Chondrocyte (in vitro differentiated cells): ENCODE measurements around the gene COBL. TPM values are rescaled to one million over a fixed set of nuclear protein-coding genes. Genes with fewer than 3 reads are reported as not detected.

Experiments
- DNase-seq: peaks from one replicate; pipeline ENCODE4 v3.0.0; 2021; ENCODE audit warnings: mixed read lengths, low spot score
- H3K27ac Mint-ChIP-seq: one replicate; pipeline ENCODE4 v1.8.0; 2021; ENCODE audit warnings: mild to moderate bottlenecking, moderate library complexity, mixed read lengths; ENCODE audit not compliant: unreplicated experiment
- H3K27me3 Mint-ChIP-seq: 2 replicates; pipeline ENCODE4 v1.8.0; 2021; ENCODE audit warnings: low read depth, mixed read lengths
- H3K36me3 Mint-ChIP-seq: 2 replicates; pipeline ENCODE4 v1.8.0; 2021; ENCODE audit warnings: low read depth, mixed read lengths
- H3K4me1 Mint-ChIP-seq: 2 replicates; pipeline ENCODE4 v1.8.0; 2021; ENCODE audit warnings: low read depth, mild to moderate bottlenecking, mixed read lengths
- H3K4me3 Mint-ChIP-seq: one replicate; pipeline ENCODE4 v1.8.0; 2021; ENCODE audit warnings: mild to moderate bottlenecking, moderate library complexity, mixed read lengths; ENCODE audit not compliant: unreplicated experiment
- H3K9me3 Mint-ChIP-seq: 2 replicates; pipeline ENCODE4 v1.8.0; 2021; ENCODE audit warnings: low read depth, mixed read lengths
- CTCF ChIP-seq: fragments of 200-600 bp; sonication (generic); IDR thresholded peaks from 2 replicates; pipeline ENCODE4 v1.5.0; 2021; ENCODE audit warnings: antibody characterized with exemption, mild to moderate bottlenecking, moderate library complexity
- total RNA-seq: library from RNA; stranded (reverse); gene quantifications from 3 replicates; pipeline ENCODE4 v1.2.1, GENCODE V29; 2021

COBL gene
- total RNA-seq, 1 donor from 2014 or later = 0.17 TPM

DNA sequence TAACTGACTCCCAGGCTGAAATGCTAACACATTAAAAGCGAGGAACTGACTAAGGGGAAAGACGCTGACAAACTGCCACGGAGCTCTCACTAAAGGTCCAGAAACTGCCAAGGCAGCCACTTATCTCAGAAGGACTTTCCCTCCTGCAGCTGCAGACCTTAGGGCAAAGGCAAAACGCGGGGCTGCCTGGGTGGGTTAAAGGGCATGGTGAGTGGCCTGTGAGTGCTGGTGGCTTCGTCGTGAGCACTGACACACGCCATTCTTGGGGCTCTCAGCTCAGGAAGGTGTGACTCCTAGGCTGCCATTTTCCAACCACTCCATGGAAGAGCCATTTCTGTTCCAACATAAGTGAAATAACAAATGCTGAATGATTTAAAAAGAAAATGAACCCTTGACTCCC, 232.5 kb downstream of the COBL start:
- TF ChIP-seq CTCF = no peak
- Mint-ChIP-seq H3K4me3 (no peak overlapping the region), H3K27me3 (peaks cover 31% of the 10 kb centered on the region), H3K9me3 (no peaks in the 10 kb centered on the region), H3K4me1 (peaks cover 9% of the 10 kb centered on the region), H3K36me3 (no peaks in the 10 kb centered on the region), H3K27ac (no peak overlapping the region)
- DNase-seq = no peak

- Mint-ChIP-seq H3K9me3 (no peaks in the 10 kb centered on the region), H3K36me3 (no peaks in the 10 kb centered on the region), H3K27ac (no peak overlapping the region), H3K4me1 (no peaks in the 10 kb centered on the region), H3K27me3 (peaks cover 31% of the 10 kb centered on the region), H3K4me3 (no peak overlapping the region)
- DNase-seq = no peak
- TF ChIP-seq CTCF = no peak
These were observed 233.6 kb downstream of the COBL start for GRCh38 chr7:51082940-51083533.

GRCh38 chr7:51082096-51082840, 234.3 kb downstream of the COBL start:
- Mint-ChIP-seq H3K27ac (no peak overlapping the region), H3K36me3 (no peaks in the 10 kb centered on the region), H3K4me3 (no peak overlapping the region), H3K4me1 (no peaks in the 10 kb centered on the region), H3K27me3 (peaks cover 31% of the 10 kb centered on the region), H3K9me3 (no peaks in the 10 kb centered on the region)
- no peak for DNase-seq
- TF ChIP-seq CTCF = no peak

- Mint-ChIP-seq H3K27ac (no peak overlapping the region), H3K4me3 (no peak overlapping the region), H3K4me1 (no peaks in the 10 kb centered on the region), H3K9me3 (no peaks in the 10 kb centered on the region), H3K27me3 (peaks cover 31% of the 10 kb centered on the region), H3K36me3 (no peaks in the 10 kb centered on the region)
- no peak for DNase-seq
- TF ChIP-seq CTCF = no peak
These were observed 235.2 kb downstream of the COBL start for GRCh38 chr7:51081270-51081890.

GRCh38 chr7:51080622-51081269, 235.9 kb downstream of the COBL start:
- Mint-ChIP-seq H3K4me3 (no peak overlapping the region), H3K9me3 (no peaks in the 10 kb centered on the region), H3K27ac (no peak overlapping the region), H3K36me3 (no peaks in the 10 kb centered on the region), H3K27me3 (peaks cover 30% of the 10 kb centered on the region), H3K4me1 (no peaks in the 10 kb centered on the region)
- TF ChIP-seq CTCF = no peak
- no peak for DNase-seq
